ENCODE measurements around the gene TTC5.
"Not testable (repeated sequence)": the region's sequence is repeated elsewhere in the genome, so short reads cannot be mapped to it uniquely, and the experiment has no call there.

TTC5 gene

DNA sequence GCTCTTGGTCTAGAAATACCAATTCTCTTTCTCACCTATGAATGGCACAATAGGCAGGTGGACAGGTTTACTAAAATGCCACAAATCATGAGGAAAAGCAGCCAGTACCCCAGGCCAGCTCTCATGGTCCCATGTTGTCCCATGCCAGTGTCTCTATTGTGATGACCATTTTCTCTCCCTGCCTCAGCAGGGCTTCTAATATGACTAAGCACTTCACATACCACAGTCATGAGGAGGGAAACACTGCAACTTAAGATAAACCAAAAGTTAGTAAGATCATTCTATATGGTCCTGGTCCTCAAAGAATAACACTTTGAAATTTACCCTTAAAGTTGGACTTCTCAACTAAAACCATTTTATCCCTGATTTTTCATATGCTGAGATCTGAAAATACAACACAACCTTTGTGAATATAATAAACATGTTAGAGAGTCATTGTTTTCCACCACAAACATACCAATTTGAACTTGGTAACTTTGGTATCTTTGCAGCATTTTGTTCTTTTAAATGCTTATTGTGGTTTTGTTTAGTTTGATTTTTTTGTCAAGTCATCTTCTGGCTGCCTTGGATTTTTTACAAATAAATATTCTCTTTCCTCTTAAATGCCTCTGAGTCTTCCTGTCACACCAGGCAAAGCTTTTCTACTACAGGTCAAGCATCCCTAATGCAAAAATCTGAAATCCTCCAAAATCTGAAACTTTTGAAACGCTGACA, 3.6 kb downstream of the TTC5 start:
- FAIRE-seq: no peak

DNA sequence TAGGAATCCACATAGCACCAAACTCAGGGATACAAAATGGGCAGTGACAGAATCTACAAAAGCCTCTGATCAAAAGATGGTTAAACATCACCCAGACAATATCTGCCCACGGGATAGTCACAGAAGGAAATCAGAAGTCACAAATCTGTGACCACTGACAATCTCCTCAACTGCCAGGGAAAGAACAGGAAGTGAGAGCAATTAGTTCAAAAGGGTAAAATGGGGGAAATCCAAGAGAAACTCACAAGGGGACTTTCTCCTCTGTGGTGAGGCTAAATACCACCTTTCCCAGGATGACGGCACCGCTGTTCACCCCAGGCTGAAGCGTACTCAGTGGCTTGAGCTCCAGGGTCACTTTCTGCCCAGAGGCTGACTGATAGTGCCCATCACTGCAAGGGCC, 10.7 kb downstream of the TTC5 start:
- FAIRE-seq: no peak

DNA sequence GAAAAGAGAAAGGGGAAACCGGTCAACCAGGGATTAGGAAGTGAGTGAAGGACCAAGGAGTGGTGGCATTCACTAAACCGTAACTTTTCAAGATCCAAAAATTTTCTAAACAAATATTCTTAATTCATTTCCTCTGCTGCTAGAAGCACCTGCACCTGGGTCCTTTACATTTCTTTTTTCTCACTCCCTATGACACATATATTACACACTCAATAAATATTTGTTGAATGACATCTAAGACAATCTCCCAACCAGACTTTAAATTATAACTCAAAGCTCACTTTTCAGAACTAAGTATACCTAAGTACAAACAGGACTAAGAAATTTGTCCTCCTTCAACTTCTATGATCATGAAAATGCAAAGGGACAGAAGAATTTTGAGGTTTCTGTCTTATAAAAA, 11.1 kb downstream of the TTC5 start:
- FAIRE-seq: no peak

DNA sequence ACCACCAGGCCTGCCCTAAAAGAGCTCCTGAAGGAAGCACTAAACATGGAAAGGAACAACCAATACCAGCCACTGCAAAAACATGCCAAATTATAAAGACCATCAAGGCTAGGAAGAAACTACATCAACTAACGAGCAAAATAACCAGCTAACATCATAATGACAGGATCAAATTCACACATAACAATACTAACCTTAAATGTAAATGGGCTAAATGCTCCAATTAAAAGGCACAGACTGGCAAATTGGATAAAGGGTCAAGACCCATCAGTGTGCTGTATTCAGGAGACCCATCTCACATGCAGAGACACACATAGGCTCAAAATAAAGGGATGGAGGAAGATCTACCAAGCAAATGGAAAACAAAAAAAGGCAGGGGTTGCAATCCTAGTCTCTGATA, 23.8 kb downstream of the TTC5 start:
- not testable (repeated sequence) for FAIRE-seq

DNA sequence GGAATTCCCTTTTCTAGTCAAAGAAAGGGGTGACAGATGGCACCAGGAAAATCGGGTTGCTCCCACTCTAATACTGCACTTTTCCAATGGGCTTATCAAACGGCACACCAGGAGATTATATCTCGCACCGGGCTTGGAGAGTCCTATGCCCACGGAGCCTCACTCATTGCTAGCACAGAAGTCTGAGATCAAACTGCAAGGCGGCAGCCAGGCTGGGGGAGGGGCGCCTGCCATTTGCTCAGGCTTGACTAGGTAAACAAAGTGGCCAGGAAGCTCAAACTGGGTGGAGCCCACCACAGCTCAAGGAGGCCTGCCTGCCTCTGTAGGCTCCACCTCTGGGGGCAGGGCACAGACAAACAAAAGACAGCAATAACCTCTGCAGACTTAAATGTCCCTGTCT, 25.5 kb downstream of the TTC5 start:
- FAIRE-seq: not testable (repeated sequence)

DNA sequence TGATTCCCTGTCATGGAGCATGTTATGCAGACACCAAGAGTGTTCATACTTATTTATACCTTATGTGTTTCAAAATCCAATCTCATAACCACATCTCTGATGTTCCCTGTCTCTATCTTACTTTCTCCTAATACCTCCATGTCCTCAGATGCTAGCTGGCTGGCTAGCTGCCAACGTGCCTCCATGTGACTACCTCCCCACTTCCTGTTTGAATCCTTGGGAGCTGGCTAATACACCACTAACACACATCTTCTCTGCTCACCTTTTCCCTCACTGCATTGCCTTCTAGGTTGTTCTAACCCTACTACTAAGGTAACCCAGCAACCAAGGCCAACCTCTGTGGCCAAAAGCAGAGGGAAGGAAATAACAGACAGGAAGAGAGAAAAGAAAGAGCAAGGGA, 27.3 kb downstream of the TTC5 start:
- no peak for FAIRE-seq

DNA sequence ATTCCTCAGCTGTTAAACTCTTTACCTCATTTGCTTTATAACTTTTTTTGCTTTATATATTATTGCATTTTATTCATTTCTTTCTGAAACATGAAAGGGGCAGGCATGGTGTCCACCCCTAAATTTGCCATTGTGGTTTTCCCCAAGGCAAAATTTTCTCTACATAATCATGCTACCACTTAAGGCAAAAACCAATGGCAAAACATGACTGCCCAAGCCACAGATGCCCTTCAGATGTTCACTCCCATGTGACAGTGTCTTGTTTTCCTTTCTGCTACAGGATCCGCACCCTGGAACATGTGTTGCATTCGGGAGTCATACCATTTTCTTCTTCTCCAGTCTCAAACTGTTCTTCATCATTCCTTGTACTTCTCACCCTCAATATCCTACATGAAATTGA, 28.3 kb downstream of the TTC5 start:
- FAIRE-seq: no peak

DNA sequence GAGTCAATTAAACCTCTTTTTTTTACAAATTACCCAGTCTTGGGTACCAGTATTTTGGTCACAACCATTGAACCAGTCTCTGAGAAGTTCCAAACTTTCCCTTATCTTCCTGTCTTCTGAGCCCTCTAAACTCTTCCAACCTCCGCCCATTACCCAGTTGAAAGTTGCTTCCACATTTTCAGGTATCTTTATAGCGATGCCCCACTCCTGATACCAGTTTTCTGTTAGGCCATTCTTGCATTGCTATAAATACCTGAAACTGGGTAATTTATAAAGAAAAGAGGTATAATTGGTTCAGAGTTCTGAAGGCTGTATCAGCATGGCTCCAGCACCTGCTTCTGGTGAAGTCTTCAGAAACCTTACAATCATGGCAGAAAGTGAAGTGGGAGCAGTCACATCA, 31.7 kb downstream of the TTC5 start:
- FAIRE-seq: no peak

DNA sequence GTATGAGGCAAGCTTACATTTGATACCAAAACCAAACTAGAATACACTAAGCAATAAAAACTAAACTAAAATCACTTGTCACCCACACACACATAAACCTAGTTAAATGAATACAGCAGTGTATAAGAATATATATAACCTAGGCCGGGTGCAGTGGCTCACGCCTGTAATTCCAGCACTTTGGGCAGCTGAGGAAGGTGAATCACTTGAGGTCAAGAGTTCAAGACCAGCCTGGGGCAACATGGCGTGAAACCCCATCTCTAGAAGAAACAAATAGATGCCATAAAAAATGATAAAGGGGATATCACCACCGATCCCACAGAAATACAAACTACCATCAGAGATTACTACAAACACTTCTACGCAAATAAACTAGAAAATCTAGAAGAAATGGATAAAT, 41.4 kb downstream of the TTC5 start:
- FAIRE-seq: not testable (repeated sequence)

DNA sequence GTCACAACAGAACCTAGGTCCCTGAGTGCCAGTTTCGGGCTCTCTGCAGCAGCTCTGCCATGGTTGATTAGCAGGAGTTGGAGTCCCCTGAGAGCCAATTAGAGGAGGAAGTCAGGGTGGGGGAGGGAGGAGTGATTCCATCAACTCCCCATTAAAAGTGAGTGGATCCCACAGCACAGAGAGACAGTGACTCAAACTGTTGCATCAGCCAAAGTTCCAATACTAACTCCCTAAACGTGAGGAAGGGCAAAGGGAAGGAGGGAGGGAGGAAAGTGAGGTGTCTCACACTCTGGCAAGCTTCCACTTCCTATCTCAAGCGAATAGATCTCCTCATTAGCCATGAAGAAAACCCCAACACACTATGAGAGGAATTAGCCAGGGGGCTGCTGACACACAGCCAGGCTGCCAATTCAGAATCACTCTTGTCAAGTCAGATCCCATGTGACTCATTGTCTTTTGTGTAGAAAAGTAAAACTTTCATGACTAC, 43.1 kb downstream of the TTC5 start:
- FAIRE-seq: no peak

DNA sequence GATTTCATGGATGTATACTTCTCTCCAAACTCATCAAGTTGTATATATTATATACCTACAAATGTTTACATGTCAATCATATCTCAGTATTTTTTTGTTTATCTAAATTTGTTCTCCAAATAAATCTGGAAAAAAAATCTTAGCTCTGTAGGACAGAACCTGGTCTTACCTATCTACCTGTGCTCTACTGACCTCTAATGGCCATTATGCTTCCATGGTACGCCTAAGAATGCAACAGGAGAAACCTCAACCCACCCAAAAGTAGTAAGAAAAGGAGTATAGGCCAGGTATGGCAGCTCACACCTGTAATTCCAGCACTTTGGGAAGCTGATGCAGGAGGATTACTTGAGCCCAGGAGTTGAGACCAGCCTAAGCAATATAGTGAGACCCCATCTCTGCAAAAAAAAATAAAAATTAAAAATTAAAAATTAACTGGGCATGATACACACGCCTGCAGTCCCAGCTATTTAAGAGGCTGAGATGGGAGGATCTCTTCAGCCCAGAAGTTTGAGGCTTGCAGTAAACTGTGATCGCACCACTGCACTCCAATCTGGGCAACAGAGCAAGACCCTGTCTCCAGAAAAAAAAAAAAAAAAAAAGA, 58.0 kb downstream of the TTC5 start:
- FAIRE-seq: no peak

Measured in colon (tissue), 2 donors.